GM19025 (cell line): ENCODE measurements around the gene RAB26.
"Not testable (repeated sequence)": the region's sequence is repeated elsewhere in the genome, so short reads cannot be mapped to it uniquely, and the experiment has no call there.

Experiments
- ATAC-seq: cut with Tn5 transposase; IDR thresholded peaks from one replicate; pipeline ENCODE4 v1.9.1; 2021; ENCODE audit warnings: mild to moderate bottlenecking, low read depth, moderate library complexity; ENCODE audit not compliant: unreplicated experiment

The RAB26 gene

GRCh38 chr16:2116428-2116827 is 32.0 kb upstream of the RAB26 start:
- not testable (repeated sequence) for ATAC-seq

GRCh38 chr16:2117341-2117740 is 31.1 kb upstream of the RAB26 start:
- ATAC-seq, result not testable (repeated sequence)

- ATAC-seq, result not testable (repeated sequence)
Measured at GRCh38 chr16:2117960-2118722, 30.3 kb upstream of the RAB26 start.

GRCh38 chr16:2121325-2121724 is 27.1 kb upstream of the RAB26 start:
- not testable (repeated sequence) for ATAC-seq

- ATAC-seq, result no peak
Measured at GRCh38 chr16:2121853-2122252, 26.6 kb upstream of the RAB26 start.

- ATAC-seq, result no peak
Measured at GRCh38 chr16:2122429-2122828, 26.0 kb upstream of the RAB26 start.

GRCh38 chr16:2122934-2123683 is 25.3 kb upstream of the RAB26 start:
- ATAC-seq, result not testable (repeated sequence)

GRCh38 chr16:2123706-2124376 is 24.6 kb upstream of the RAB26 start:
- ATAC-seq, result not testable (repeated sequence)

- ATAC-seq, result not testable (repeated sequence)
Measured at GRCh38 chr16:2124377-2124693, 24.1 kb upstream of the RAB26 start.

- ATAC-seq, result not testable (repeated sequence)
Measured at GRCh38 chr16:2124694-2125444, 23.6 kb upstream of the RAB26 start.

- ATAC-seq, result not testable (repeated sequence)
Measured at GRCh38 chr16:2125609-2126008, 22.8 kb upstream of the RAB26 start.

GRCh38 chr16:2126161-2126743 is 22.2 kb upstream of the RAB26 start:
- not testable (repeated sequence) for ATAC-seq

GRCh38 chr16:2126928-2127556 is 21.4 kb upstream of the RAB26 start:
- not testable (repeated sequence) for ATAC-seq

GRCh38 chr16:2127630-2128280 is 20.7 kb upstream of the RAB26 start:
- not testable (repeated sequence) for ATAC-seq

- ATAC-seq, result not testable (repeated sequence)
Measured at GRCh38 chr16:2129251-2129650, 19.2 kb upstream of the RAB26 start.

- ATAC-seq, result not testable (repeated sequence)
Measured at GRCh38 chr16:2129890-2130447, 18.5 kb upstream of the RAB26 start.

- ATAC-seq, result not testable (repeated sequence)
Measured at GRCh38 chr16:2133797-2134196, 14.6 kb upstream of the RAB26 start.

GRCh38 chr16:2135071-2135470 is 13.4 kb upstream of the RAB26 start:
- not testable (repeated sequence) for ATAC-seq
